HG02610 (cell line): ENCODE data around the gene PGM2.
"Not testable (repeated sequence)": the region's sequence is repeated elsewhere in the genome, so short reads cannot be mapped to it uniquely, and the experiment has no call there.

Experiments
- ATAC-seq: cut with Tn5 transposase; IDR thresholded peaks from one replicate; pipeline ENCODE4 v1.9.1; 2021; ENCODE audit warnings: mild to moderate bottlenecking, moderate library complexity; ENCODE audit not compliant: unreplicated experiment

Gene PGM2

DNA sequence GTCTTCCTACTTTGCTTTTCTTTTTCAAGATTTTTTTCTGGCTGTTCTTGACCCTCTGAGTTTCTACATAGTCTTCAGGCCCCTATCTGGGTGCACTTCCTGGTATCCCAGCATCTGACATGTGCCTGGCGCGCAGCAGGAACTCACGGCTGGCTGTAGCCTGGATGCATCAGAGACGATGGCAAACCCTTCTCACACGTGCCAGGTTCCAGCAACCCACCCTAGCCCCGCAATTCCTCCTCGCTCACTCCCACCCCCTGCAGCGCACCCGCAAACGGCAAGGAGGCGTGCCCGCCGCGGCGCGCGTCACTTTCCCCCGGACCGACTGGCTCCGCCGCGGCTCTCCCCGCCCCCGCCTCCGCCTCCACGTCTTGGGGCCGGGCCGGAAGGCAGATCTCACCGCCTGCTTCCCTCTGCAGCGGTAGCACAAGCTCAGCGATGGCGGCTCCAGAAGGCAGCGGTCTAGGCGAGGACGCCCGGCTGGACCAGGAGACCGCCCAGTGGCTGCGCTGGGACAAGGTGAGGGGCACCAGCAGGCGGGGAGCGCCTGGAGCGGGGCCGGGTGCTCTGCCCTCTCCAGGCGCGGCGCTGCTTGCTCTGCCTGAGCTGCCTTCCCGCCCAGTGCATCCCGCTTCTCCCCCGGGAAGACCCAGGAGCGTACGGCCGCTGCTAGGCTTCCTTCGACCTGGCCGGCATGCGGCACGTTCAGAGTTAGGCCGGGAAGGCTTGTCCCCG, at the start of gene PGM2:
TSS of gene PGM2 (plus strand) at position 392 of the 735 bp plus-strand sequence. CDS start at position 439, 47 bp downstream.
- peak; percentile 98 for ATAC-seq

DNA sequence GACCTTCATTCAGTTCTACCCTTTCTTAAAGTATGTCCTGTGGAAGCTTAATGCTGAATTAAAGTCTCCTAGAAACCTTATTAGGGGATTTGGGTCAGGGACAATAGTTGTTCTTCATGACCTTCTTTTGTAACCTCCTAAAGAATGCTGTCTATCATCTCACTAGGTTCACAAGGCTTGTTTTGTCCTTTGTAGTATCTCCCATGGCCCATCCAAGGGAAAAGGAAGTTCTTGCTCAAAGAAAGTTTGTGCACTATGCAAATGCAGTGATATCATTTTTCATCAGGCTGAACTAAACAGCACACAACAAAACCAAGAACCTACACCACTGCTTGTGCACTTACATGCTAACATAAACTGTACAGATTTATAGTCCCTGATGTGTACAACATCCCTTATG, 46.6 kb upstream of the PGM2 start:
- no peak for ATAC-seq

DNA sequence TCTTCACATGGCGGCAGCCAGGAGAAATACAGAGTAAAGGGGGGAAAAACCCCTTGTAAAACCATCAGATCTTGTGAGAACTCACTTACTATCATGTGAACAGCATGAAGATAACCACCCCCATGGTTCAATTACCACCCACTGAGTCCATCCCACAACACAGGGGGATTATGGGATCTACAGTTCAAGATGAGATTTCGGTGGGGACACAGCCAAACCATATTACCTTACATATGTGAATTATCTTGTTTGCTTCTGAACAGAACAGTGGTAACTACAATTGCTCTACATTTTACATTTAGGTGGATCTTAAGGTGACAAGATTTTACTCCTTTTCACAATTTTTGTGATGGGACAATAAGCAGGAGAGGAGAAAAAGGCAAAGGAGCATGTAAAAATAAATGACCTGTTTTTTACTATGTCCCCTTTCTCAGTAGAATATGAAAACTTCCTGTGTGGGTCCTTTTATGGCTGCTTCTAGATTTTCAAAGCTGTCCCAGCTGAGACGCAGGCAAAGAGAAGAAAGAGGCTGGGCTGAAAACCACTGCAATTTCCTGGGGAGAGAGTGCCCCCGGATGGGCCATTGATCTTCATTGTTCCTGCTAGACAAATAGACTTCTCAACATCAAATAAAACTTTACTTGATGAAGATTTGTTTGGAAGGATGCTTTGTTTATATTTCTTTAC, 45.9 kb upstream of the PGM2 start:
- ATAC-seq: no peak

DNA sequence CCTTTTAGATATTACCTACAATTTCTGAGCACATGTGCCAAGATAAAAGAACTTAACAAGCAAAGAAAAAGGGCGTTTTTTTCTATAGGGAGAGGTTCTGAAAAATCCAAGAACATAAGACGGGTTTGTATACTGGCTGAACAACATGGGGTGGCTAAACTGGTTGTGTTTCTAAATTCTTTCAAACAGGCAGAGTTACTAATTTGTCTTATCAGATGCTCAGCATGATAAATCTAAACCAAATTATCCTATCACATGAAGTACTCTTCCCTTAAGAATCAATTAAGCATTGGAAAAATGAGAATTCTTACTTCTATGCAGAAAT, 45.4 kb upstream of the PGM2 start:
- ATAC-seq: no peak

- not testable (repeated sequence) for ATAC-seq
Observed at GRCh38 chr4:37786267-37786666, 40.2 kb upstream of the PGM2 start.

DNA sequence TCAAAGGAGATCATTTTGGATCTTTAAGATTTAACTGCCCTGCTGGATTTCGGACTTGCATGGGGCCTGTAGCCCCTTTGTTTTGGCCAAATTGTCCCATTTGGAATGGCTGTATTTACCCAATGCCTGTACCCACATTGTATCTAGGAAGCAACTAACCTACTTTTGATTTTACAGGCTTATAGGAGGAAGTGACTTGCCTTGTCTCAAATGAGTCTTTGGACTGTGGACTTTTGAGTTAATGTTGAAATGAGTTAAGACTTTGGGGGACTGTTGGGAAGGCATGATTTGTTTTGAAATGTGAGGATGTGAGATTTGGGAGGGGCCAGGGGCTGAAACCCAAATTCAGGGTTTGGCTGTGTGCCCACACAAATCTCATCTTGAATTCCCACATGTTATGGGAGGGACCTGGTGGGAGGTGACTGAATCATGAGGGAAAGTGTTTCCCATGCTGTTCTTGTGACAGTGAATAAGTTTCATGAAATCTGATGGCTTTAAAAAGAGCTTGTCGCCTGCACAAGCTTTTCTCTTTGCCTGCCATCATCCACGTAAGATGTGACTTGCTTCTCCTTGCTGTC, 38.5 kb upstream of the PGM2 start:
- ATAC-seq: not testable (repeated sequence)

DNA sequence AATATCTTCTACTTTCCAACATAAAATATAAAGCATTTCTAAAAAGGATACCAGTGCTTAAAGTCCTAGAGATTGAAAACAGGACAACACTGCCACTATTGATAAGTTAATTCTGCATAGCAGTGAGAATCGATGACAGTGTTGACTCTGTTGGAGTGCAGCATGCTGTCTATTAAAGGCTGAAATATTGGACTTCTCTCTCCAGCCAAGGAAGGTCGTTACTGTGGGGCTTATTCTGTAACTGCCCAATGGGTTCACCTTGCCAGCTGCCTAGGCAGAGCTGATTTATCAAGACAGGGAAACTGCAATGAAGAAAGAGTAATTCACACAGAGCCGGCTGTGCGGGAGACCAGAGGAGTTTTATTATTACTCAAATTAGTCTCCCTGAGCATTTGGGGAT, 37.7 kb upstream of the PGM2 start:
- no peak for ATAC-seq

DNA sequence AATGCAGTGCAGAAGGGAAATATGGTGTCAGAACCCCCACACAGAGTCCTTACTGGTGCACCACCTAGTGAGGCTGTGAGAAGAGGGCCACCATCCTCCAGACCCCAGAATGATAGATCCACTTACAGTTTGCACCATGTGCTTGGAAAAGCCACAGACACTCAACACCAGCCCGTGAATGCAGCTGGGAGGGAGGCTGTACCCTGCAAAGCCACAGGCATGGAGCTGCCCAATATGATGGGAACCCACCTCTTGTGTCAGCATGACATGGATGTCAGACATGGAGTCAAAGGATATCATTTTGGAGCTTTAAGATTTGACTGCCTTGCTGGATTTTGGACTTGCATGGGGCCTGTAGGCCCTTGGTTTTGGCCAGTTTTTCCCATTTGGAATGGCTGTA, 34.2 kb upstream of the PGM2 start:
- no peak for ATAC-seq

DNA sequence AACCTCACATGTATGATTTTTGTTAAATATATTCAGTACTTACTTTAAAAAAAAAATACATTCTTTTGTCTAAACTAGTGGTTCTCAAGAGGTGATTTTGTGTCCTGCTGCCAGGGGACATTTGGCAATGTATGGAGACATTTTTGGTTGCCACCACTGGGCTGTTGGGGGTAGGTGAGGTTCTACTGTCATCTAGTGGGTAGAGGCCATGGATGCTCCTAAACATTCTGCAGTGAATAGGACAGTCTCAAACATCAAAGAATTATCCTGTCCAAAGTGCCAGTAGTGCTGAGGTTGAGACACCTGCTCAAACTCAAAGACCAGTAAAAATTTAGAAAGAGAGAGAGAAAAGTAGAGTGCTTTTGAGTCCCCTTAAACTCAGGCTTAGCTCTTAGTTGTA, 32.9 kb upstream of the PGM2 start:
- ATAC-seq: peak; percentile 48

- no peak for ATAC-seq
Observed at GRCh38 chr4:37794056-37794455, 32.4 kb upstream of the PGM2 start.

- ATAC-seq: no peak
Observed at GRCh38 chr4:37795581-37796195, 30.8 kb upstream of the PGM2 start.

GRCh38 chr4:37797374-37797773, 29.1 kb upstream of the PGM2 start:
- ATAC-seq: no peak

- ATAC-seq: no peak
Observed at GRCh38 chr4:37797923-37798322, 28.6 kb upstream of the PGM2 start.

- no peak for ATAC-seq
Observed at GRCh38 chr4:37798616-37799015, 27.9 kb upstream of the PGM2 start.

GRCh38 chr4:37799941-37800554, 26.4 kb upstream of the PGM2 start:
- peak; percentile 58 for ATAC-seq

DNA sequence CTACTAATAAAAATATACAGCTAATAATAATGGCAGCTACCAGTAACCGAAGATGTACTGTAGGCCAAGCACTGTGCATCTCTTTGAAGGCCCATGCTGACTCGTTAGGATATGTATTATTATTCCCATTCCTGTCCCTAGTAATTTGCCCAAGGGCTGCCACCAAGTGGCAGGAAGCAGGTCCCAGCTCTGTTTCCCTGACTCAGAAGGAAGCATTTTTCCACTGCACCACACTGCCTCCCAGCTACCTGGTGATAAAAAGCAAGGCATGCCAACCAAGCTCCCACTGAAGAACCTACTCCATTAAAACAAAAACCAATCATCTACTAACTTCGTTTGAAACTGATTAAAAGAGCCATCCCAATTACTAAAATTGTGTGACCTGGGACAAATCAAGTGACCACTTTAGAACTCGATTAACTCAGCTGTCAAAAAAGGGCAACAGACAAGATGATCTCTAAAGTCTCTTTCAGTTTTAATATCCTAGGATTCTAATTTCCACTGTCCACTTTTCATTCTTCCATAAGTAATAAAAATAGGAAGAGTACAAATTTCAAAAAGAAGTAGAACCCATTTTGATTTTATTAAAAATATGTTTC, 24.3 kb upstream of the PGM2 start:
- ATAC-seq: no peak

- ATAC-seq: no peak
Observed at GRCh38 chr4:37803348-37803973, 23.0 kb upstream of the PGM2 start.

GRCh38 chr4:37805091-37805490, 21.4 kb upstream of the PGM2 start:
- no peak for ATAC-seq

GRCh38 chr4:37812713-37813112, 13.8 kb upstream of the PGM2 start:
- no peak for ATAC-seq

- ATAC-seq: no peak
Observed at GRCh38 chr4:37815591-37815990, 10.9 kb upstream of the PGM2 start.

DNA sequence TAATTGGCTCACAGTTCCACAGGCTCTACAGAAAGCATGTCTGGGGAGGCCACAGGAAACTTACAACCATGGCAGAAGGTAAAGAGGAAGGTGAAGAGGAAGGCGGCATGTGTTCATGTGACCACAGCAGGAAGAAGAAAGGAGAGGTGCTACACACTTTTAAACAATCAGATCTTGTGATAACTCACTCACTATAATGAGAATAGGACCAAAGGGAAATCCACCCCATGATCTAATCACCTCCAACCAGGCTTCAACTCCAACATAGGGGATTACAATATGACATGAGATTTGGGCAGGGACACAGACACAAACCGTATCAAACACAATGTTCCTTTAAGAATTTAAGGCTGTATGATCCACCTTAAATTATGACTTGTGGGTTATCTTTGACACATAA, 10.5 kb upstream of the PGM2 start:
- ATAC-seq: no peak
